Measurements from ENCODE around the gene ALG12. TPM values are rescaled to one million over a fixed set of nuclear protein-coding genes. Genes with fewer than 3 reads are reported as not detected.

ALG12 gene
- total and polyA plus RNA-seq, 2 of the 4 experiments (the other 2 are of a cell fraction): 7.2 to 10.9 TPM

- Histone ChIP-seq H2AK5ac (ENCODE audit: low read depth, low read length) (no peak overlapping the region), H3K14ac (replicated peaks; ENCODE audit: low read depth, low read length) (no peak overlapping the region), H3K4ac (ENCODE audit: low read depth, low read length) (no peak overlapping the region), H3K36me3 (ENCODE audit: control insufficient read depth, insufficient read depth, low read length) (peaks cover 15% of the 10 kb centered on the region), H4K5ac (ENCODE audit: low read depth, low read length) (no peak overlapping the region), H2BK20ac (ENCODE audit: low read depth, low read length) (no peak overlapping the region), H4K20me1 (ENCODE audit: insufficient read depth, low read length) (peaks cover 65% of the 10 kb centered on the region), H3K9me1 (ENCODE audit: insufficient read depth, low read length) (peaks cover 9% of the 10 kb centered on the region; the same call in 1 of the 2 replicates), H3K23ac (ENCODE audit: low read depth, low read length) (no peak overlapping the region), H3K9me3 (ENCODE audit: control insufficient read depth, insufficient read depth, low read length) (peaks cover 21% of the 10 kb centered on the region), H4K8ac (ENCODE audit: low read depth in 2 of 2, low read length in 2 of 2) (no peak overlapping the region), H4K91ac (ENCODE audit: insufficient read depth, low read depth, low read length) (no peak overlapping the region), H3K27ac (ENCODE audit: insufficient read depth, low read length) (no peak overlapping the region), H3K4me1 (ENCODE audit: control insufficient read depth, insufficient read depth, low read length) (no peaks in the 10 kb centered on the region), H3K27me3 (ENCODE audit: control insufficient read depth, insufficient read depth, low read length) (no peaks in the 10 kb centered on the region), H3K4me2 (ENCODE audit: low read depth, low read length) (no peak overlapping the region), H3K56ac (ENCODE audit: extremely low read depth, insufficient read depth, low read length) (no peak overlapping the region), H2BK5ac (ENCODE audit: low read depth, low read length, poor library complexity, severe bottlenecking) (no peak overlapping the region), H2BK120ac (ENCODE audit: low read depth, low read length) (no peak overlapping the region), H2BK15ac (ENCODE audit: low read depth, low read length) (no peak overlapping the region), H2AFZ (replicated peaks; ENCODE audit: low read length, poor library complexity) (no peak overlapping the region), H3K18ac (ENCODE audit: low read depth, low read length) (no peak overlapping the region), H3K9ac (ENCODE audit: low read depth, low read length) (no peak overlapping the region), H2AK9ac (replicated peaks; ENCODE audit: low read depth, low read length, poor library complexity) (no peak overlapping the region), H3K4me3 (ENCODE audit: insufficient read depth, low read depth, low read length) (no peak overlapping the region), H3K79me1 (ENCODE audit: low read depth in 1 of 2, low read length in 2 of 2) (peaks cover 15 to 64% of the 10 kb centered on the region in 2 experiments)
- 100% methylated on average over 1 of the region's 7 CpGs; no CpG with 5 or more reads in 1 of the 2 experiments for WGBS, 2 experiments (ENCODE audit: extremely low coverage in 2 of 2, insufficient read length in 1 of 2)
- in situ Hi-C loops (cut with MboI; ENCODE audit: low sequenced_read_pairs): loop anchor here (10.0 kb wide), 1 partner anchor 51 kb away; the partner anchor contains the start of genes ALG12 and CRELD2
- ATAC-seq (ENCODE audit: low read depth): no peak
- dilution Hi-C loops (cut with HindIII; ENCODE audit: low sequenced_read_pairs, unreplicated experiment): no loop called here
- ChIA-PET CTCF (no interaction called here), POLR2A (ENCODE audit: unreplicated experiment) (no interaction called here)
- no TSS peak for BruUV-seq (replicated peaks)
- no peak for TF ChIP-seq SMC3 (IDR thresholded peaks at IDR 0.05; ENCODE audit: low read depth, low read length)
- TF ChIP-seq BHLHE40 (IDR thresholded peaks at IDR 0.05; ENCODE audit: low read depth, low read length): no peak
- no peak for TF ChIP-seq ELK1 (IDR thresholded peaks at IDR 0.05; ENCODE audit: borderline replicate concordance, low read depth, low read length)
- no peak for TF ChIP-seq CHD1 (IDR thresholded peaks at IDR 0.05; ENCODE audit: low read depth, low read length)
- no peak for TF ChIP-seq MAFK (IDR thresholded peaks at IDR 0.05; ENCODE audit: low read depth, low read length)
- TF ChIP-seq NFE2L2 (IDR thresholded peaks at IDR 0.05; ENCODE audit: low read depth, low read length): no peak
- intact Hi-C loops (cut with micrococcal nuclease): no loop called here
- DNase-seq: no peak
These were observed 54.3 kb downstream of the ALG12 start for GRCh38 chr22:49863931-49864330.

Data from IMR-90 (cell line).